CD4-positive, alpha-beta T cell (primary cell): ENCODE data around the gene COQ8B. TPM values are rescaled to one million over a fixed set of nuclear protein-coding genes. Genes with fewer than 3 reads are reported as not detected.

Source experiments
- ATAC-seq: fragments of 200-7000 bp; cut with Tn5 transposase; one replicate; pipeline ENCODE4 v1.10.0; 2022; ENCODE audit warnings: mild to moderate bottlenecking; ENCODE audit not compliant: poor library complexity
- CTCF ChIA-PET: fragments of 350-600 bp; sonication (Branson Sonifier 250); formaldehyde crosslinking; loops from one replicate; lab custom pipeline; 2021; ENCODE audit warnings: antibody characterized with exemption, inconsistent platforms; lab: Charles Lee
- POLR2A ChIA-PET: fragments of 350-600 bp; sonication (Branson Sonifier 250); formaldehyde crosslinking; loops from one replicate; lab custom pipeline; 2021; ENCODE audit warnings: antibody characterized with exemption, inconsistent platforms; lab: Charles Lee
- DNase-seq, 14 experiments: peaks; one replicate each; pipeline ENCODE4 v3.0.0-alpha.2; 2013 to 2020; ENCODE audit warnings: mixed read lengths in 2 of 14
- H3K27ac ChIP-seq, 2 donors: one replicate each; pipeline versions ENCODE4 v1.5.1 to v1.7.0; 2013; ENCODE audit warnings: low read length in 2 of 2, low read depth in 1 of 2, mild to moderate bottlenecking in 1 of 2
- H3K27me3 ChIP-seq, 2 experiments: 1 replicate in 1 of 2; 2 replicates in 1 of 2; pipeline versions ENCODE4 v1.6.1 to v1.7.0; 2013; ENCODE audit warnings: low read length in 2 of 2, control low read depth in 1 of 2, mild to moderate bottlenecking in 1 of 2, moderate library complexity in 1 of 2; ENCODE audit not compliant: insufficient read depth in 2 of 2, control insufficient read depth in 1 of 2
- H3K36me3 ChIP-seq: one replicate; pipeline ENCODE4 v1.6.1; 2013; ENCODE audit warnings: low read length, control low read depth; ENCODE audit not compliant: insufficient read depth
- H3K4me1 ChIP-seq: one replicate; pipeline ENCODE4 v1.6.1; 2013; ENCODE audit warnings: low read length, control low read depth; ENCODE audit not compliant: insufficient read depth
- H3K4me3 ChIP-seq: one replicate; pipeline ENCODE4 v1.5.1; 2013; ENCODE audit warnings: mild to moderate bottlenecking, low read length, moderate library complexity
- H3K9me3 ChIP-seq, 2 experiments: 1 replicate in 1 of 2; 2 replicates in 1 of 2; pipeline versions ENCODE4 v1.6.1 to v1.7.0; 2013; ENCODE audit warnings: low read length in 2 of 2, mild to moderate bottlenecking in 2 of 2, control low read depth in 1 of 2, moderate library complexity in 1 of 2; ENCODE audit not compliant: control insufficient read depth in 1 of 2, insufficient read depth in 1 of 2
- H3K27ac Mint-ChIP-seq: one replicate; pipeline ENCODE4 v1.8.0; 2020; ENCODE audit warnings: mixed read lengths
- H3K27me3 Mint-ChIP-seq: one replicate; pipeline ENCODE4 v1.8.0; 2021; ENCODE audit warnings: mixed read lengths
- H3K36me3 Mint-ChIP-seq: one replicate; pipeline ENCODE4 v1.8.0; 2021; ENCODE audit warnings: low read depth, mixed read lengths
- H3K4me1 Mint-ChIP-seq: one replicate; pipeline ENCODE4 v1.8.0; 2021; ENCODE audit warnings: low read depth, mixed read lengths
- H3K4me3 Mint-ChIP-seq: one replicate; pipeline ENCODE4 v1.8.0; 2020; ENCODE audit warnings: mild to moderate bottlenecking, mixed read lengths
- H3K9me3 Mint-ChIP-seq: one replicate; pipeline ENCODE4 v1.8.0; 2020; ENCODE audit warnings: mixed read lengths
- CTCF ChIP-seq: fragments of 200-600 bp; IDR thresholded peaks from one replicate; pipeline ENCODE4 v1.8.0; 2022; ENCODE audit warnings: antibody characterized with exemption, mild to moderate bottlenecking
- intact Hi-C, 2 experiments: fragments of 100-400 bp; cut with DNase I in 1 of 2; cut with micrococcal nuclease in 1 of 2; formaldehyde crosslinking; loops; one replicate each; pipeline versions ENCODE4 v1.15.1 to v1.9.0; 2023 to 2025; cut with DNase I, micrococcal nuclease
- total RNA-seq, 174 experiments: library from RNA in 2 of 174; stranded (reverse) in 2 of 174; gene quantifications; one replicate each; pipeline ENCODE4 v1.2.3 and lab custom pipeline; 2021 to 2026

Gene COQ8B
- total RNA-seq, 2 experiments from 2014 or later, result 16.4 to 18.3 TPM

DNA sequence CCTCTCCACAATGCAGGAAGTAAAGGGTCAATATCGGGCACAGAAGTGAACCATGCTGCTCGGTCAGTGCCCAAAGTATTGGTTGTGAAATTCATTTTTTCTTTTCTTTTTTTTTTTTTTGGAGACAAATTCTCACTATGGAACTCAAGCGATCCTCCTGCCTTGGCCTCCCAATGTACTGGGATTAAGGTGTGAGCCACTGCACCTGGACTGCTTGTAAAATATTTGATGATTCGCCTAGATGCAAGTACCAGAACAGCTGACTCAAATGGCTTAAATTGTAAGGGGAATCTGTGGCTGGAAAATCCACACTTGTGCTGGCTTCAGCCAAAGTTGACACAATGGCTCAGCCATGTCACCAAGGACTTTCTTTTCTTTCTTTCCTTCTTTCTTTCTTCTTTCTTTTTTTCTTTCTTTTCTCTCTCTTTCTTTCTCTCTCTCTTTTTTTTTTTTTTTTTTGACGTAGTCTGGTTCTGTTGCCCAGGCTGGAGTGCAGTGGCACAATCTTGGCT lies 69.9 kb downstream of the COQ8B start:
- ChIA-PET CTCF (interaction anchor here (1.5 kb wide), 1 partner anchor 12 kb away, joined by 12 read pairs; no protein-coding TSS in a partner anchor), POLR2A (no interaction called here)
- peaks cover 0 to 3% of the 10 kb centered on the region in 2 experiments for H3K27me3 ChIP-seq
- Mint-ChIP-seq H3K9me3 (no peaks in the 10 kb centered on the region), H3K36me3 (no peaks in the 10 kb centered on the region), H3K4me3 (no peak overlapping the region), H3K27me3 (peaks cover 8% of the 10 kb centered on the region), H3K4me1 (no peaks in the 10 kb centered on the region), H3K27ac (no peak overlapping the region)
- H3K36me3 ChIP-seq, result no peaks in the 10 kb centered on the region
- DNase-seq (no peak), ATAC-seq (no peak)
- H3K9me3 ChIP-seq, result no peaks in the 10 kb centered on the region
- H3K4me3 ChIP-seq, result no peak overlapping the region
- H3K27ac ChIP-seq, result no peak overlapping the region
- no peak for TF ChIP-seq CTCF
- no peaks in the 10 kb centered on the region for H3K4me1 ChIP-seq
- intact Hi-C loops, result no loop called here

- Histone ChIP-seq H3K9me3 (no peaks in the 10 kb centered on the region), H3K4me1 (peaks cover 11% of the 10 kb centered on the region), H3K36me3 (no peaks in the 10 kb centered on the region), H3K27me3 (peaks cover 0 to 3% of the 10 kb centered on the region in 2 experiments), H3K27ac (no peak overlapping the region), H3K4me3 (no peak overlapping the region)
- Mint-ChIP-seq H3K4me3 (no peak overlapping the region), H3K36me3 (no peaks in the 10 kb centered on the region), H3K27me3 (peaks cover 8% of the 10 kb centered on the region), H3K4me1 (peaks cover 7% of the 10 kb centered on the region), H3K9me3 (no peaks in the 10 kb centered on the region), H3K27ac (no peak overlapping the region)
- intact Hi-C loops, result no loop called here
- ATAC-seq, result no peak
- ChIA-PET CTCF (interaction anchor here (1.5 kb wide), 1 partner anchor 8 kb away, joined by 5 read pairs; no protein-coding TSS in a partner anchor), POLR2A (interaction anchor here (1.0 to 1.1 kb wide), 2 partner anchors 20 to 94 kb away, joined by 3 to 4 read pairs; no protein-coding TSS in a partner anchor)
- TF ChIP-seq CTCF, result no peak
- no peak for DNase-seq
Measured at GRCh38 chr19:40642757-40643305, 73.9 kb downstream of the COQ8B start.

DNA sequence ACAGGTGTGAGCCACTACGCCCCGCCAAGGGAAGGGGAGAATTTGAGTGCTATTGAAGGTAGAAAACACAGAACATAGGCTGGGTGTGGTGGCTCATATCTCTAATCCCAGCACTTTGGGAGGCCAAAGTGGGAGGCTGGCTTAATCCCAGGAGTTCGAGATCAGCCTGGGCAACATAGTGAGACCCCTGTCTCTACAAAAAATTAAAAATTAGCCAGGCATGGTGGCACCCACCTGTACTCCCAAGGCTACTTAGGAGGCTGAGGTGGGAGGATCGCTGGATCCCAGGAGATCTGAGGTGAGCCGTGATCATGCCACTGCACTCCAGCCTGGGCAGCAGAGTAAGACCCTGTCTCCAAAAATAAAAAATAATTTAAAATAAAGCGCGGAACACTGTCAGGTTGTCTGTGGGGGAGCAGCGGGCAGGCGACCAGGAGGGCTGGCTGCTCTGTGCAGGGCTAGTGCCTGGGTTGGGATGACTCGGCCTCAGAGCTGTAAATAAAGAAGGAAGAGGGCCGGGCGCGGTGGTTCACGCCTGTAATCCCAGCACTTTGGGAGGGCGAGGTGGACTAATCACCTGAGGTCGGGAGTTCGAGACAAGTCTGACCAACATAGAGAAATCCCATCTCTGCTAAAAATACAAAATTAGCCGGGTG lies 74.5 kb downstream of the COQ8B start:
- CTCF ChIA-PET, result no interaction called here
- peaks cover 11% of the 10 kb centered on the region for H3K4me1 ChIP-seq
- TF ChIP-seq CTCF, result no peak

More for the DNA sequence above, 74.5 kb downstream of the COQ8B start:
- no peak overlapping the region for H3K27ac Mint-ChIP-seq
- H3K36me3 ChIP-seq, result no peaks in the 10 kb centered on the region
- H3K9me3 Mint-ChIP-seq, result no peaks in the 10 kb centered on the region
- peaks cover 7% of the 10 kb centered on the region for H3K4me1 Mint-ChIP-seq
- DNase-seq (no peak), ATAC-seq (no peak)
- H3K27ac ChIP-seq, result no peak overlapping the region
- H3K36me3 Mint-ChIP-seq, result no peaks in the 10 kb centered on the region
- H3K4me3 Mint-ChIP-seq, result no peak overlapping the region
- POLR2A ChIA-PET, result interaction anchor here (1.0 kb wide), 1 partner anchor 93 kb away, joined by 3 read pairs; no protein-coding TSS in a partner anchor
- intact Hi-C loops, result no loop called here
- no peaks in the 10 kb centered on the region for H3K9me3 ChIP-seq
- H3K27me3 Mint-ChIP-seq, result peaks cover 8% of the 10 kb centered on the region
- H3K4me3 ChIP-seq, result no peak overlapping the region
- peaks cover 0 to 3% of the 10 kb centered on the region in 2 experiments for H3K27me3 ChIP-seq

Other genes with a start within 250 kb of the COQ8B start
- gene SPTBN4, start 249.9 kb downstream of the COQ8B start, total RNA-seq, result under 1 TPM; 0.59 to 0.88 TPM
- 10 to 100 TPM; 82.5 to 92.9 TPM for gene SHKBP1, start 140.0 kb downstream of the COQ8B start, total RNA-seq
- gene LTBP4, start 115.5 kb downstream of the COQ8B start, total RNA-seq, result 100 to 1,000 TPM; 116 to 134 TPM
- 1 to 10 TPM; 5.2 to 5.4 TPM for gene NUMBL, start 26.2 kb downstream of the COQ8B start, total RNA-seq
- gene ITPKC, start 226 bp upstream of the COQ8B start, total RNA-seq, result 1 to 10 TPM; 3.7 to 4.5 TPM
- 1 to 10 TPM; 3.9 to 5.7 TPM for gene ACTMAP, start 33.6 kb upstream of the COQ8B start, total RNA-seq
- 10 to 100 TPM; 60.3 to 76.7 TPM for gene SNRPA, start 34.3 kb upstream of the COQ8B start, total RNA-seq
- gene MIA, start 58.6 kb upstream of the COQ8B start, total RNA-seq, result not detected
- gene RAB4B, start 61.4 kb upstream of the COQ8B start, total RNA-seq, result 10 to 100 TPM; 26.6 to 26.9 TPM
- gene EGLN2, start 82.3 kb upstream of the COQ8B start, total RNA-seq, result 100 to 1,000 TPM; 150 to 151 TPM
- not detected for gene CYP2A6, start 133.6 kb upstream of the COQ8B start, total RNA-seq
- not detected for gene CYP2A7, start 165.3 kb upstream of the COQ8B start, total RNA-seq